Upper lobe of left lung (tissue), 4 donors: ENCODE data around the gene PTPN11.

Experiments used
- EP300 ChIP-seq, 4 donors: sonication (generic); formaldehyde crosslinking; IDR thresholded peaks; one replicate each; pipeline ENCODE4 v1.5.1; 2017; ENCODE audit warnings: antibody characterized with exemption in 4 of 4, control low read depth in 2 of 4
- POLR2AphosphoS5 ChIP-seq, 2 donors: sonication (generic); formaldehyde crosslinking; IDR thresholded peaks; one replicate each; pipeline ENCODE4 v1.5.1; 2017; ENCODE audit warnings: antibody characterized with exemption in 2 of 2

DNA sequence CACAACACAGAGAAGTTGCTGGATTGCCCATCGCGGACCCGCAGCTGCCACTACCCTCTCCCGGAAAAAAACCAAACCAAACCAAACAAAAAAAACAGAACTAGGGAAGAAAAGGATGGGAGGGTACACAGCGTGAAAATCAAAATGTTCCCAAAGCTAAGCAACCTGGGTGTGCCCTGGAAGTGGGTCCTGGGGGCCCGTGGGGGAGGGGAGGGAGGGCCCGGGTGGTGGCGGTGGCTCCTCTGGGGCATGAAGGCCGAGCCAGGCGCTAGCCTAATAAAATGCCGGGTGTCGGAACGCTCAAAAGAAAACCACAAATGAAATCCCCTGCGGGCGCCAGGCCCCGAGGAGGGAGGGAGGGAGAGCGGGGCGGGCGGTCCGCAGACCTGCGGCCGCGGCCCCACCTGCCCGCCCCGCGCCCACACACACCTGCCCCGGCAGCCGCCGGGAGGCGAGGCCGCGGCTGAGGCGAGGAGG is 37.3 kb upstream of the PTPN11 start:
- TF ChIP-seq POLR2AphosphoS5 (IDR thresholded peaks at IDR 0.05) (no peak), EP300 (IDR thresholded peaks at IDR 0.05) (no peak)
